ENCODE results near the gene FAS. TPM values are rescaled to one million over a fixed set of nuclear protein-coding genes. Genes with fewer than 3 reads are reported as not detected.
A peak's percentile ranks its signal among the peaks of the same experiment; 100 is the strongest.

The FAS gene
- polyA plus RNA-seq, 1 donor = 6.9 TPM

DNA sequence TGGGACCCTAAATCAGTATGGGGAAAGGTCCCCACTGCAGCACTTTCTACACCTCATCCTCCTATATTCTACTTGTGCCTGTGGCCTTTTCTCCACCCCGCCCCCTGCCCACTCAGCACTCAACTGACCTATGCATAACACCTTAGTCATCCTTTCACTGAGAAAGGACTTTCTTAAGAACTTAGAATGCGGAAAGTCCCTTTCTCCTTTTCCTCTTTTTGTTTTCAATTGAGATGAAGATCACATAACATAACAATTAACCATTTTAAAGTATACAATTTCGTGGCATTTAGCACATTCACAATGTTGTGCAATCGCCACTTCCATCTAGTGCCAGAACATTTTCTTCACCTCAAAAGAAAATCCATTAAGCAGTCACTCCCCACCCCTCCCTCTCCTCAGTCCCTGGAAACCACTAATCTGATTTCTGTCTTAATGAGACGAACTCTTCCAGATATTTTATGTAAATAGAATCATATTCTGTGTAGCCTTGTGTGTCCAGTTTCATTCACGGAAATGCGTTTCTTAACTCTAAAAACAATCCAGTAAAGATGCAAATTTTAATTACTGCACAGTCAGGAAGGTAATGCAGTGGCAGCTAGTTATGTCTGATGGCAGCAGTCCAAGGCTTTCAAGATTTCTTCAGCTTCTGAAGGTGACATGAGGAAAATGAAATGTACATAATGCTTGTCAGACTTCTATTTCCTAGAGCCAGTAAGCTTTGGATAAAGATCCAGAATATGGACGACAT is 41.7 kb downstream of the FAS start:
- no peaks in the 10 kb centered on the region for H3K9me3 ChIP-seq (ENCODE audit: control insufficient read depth, low read depth, low read length)
- no peak for DNase-seq
- no peak overlapping the region for H3K27ac ChIP-seq (ENCODE audit: low read length)
- 68% methylated on average over 6 of the region's 8 CpGs for WGBS (ENCODE audit: insufficient coverage, low lambda C conversion rate)
- peaks cover 2% of the 10 kb centered on the region for H3K4me1 ChIP-seq (ENCODE audit: control insufficient read depth, insufficient read depth, low read length)
- no peak overlapping the region for H3K4me3 ChIP-seq (ENCODE audit: low read length)
- no peaks in the 10 kb centered on the region for H3K36me3 ChIP-seq (ENCODE audit: control insufficient read depth, insufficient read depth, low read length)
- no peaks in the 10 kb centered on the region for H3K27me3 ChIP-seq (ENCODE audit: control insufficient read depth, insufficient read depth, low read length)

DNA sequence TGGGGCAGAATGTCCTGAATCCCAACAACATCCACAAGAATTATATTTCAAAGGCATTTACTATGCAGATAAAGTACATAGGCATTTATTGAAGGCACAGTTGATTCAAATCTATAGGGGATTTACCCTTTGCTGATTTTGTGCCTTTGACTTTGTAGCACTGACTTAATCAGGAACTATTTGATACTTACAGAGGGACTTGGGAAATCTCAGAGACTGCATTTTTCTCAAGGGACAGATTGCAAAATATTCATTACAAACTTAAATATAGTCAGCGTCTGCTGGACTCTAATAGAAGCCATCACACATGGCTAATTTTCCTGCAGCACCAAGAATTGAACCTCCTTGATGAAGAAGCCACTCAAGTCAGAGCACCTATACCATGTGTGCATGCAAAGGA is 44.9 kb downstream of the FAS start:
- Histone ChIP-seq H3K36me3 (ENCODE audit: control insufficient read depth, insufficient read depth, low read length) (no peaks in the 10 kb centered on the region), H3K27ac (ENCODE audit: low read length) (no peak overlapping the region)
- WGBS (ENCODE audit: insufficient coverage, low lambda C conversion rate) = no CpG with 5 or more reads among the region's 1 CpG

DNA sequence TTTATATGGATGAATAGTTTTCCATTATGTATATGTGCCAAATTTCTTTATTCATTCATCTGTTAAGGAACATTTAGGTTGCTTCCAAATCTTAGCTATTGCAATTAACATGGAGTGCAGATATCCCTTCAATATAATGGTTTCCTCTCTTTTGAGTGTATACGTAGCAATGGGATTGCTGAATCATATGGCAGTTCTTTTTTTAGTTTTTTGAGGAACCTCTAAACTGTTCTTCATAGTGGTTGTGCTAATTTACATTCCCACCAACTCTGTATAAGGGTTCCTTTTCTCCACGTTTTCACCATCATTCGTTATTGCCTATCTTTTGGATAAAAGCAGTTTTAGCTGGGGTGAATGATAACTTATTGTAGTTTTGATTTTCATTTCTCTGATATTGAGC is 46.5 kb downstream of the FAS start:
- Histone ChIP-seq H3K9me3 (ENCODE audit: control insufficient read depth, low read depth, low read length) (peaks cover 4% of the 10 kb centered on the region), H3K4me3 (ENCODE audit: low read length) (no peak overlapping the region), H3K27me3 (ENCODE audit: control insufficient read depth, insufficient read depth, low read length) (no peaks in the 10 kb centered on the region), H3K4me1 (ENCODE audit: control insufficient read depth, insufficient read depth, low read length) (no peaks in the 10 kb centered on the region), H3K27ac (ENCODE audit: low read length) (no peak overlapping the region), H3K36me3 (ENCODE audit: control insufficient read depth, insufficient read depth, low read length) (no peaks in the 10 kb centered on the region)
- WGBS (ENCODE audit: insufficient coverage, low lambda C conversion rate) = 87% methylated on average over 3 of the region's 3 CpGs
- DNase-seq = no peak

More for the DNA sequence above, 44.9 kb downstream of the FAS start:
- Histone ChIP-seq H3K4me1 (ENCODE audit: control insufficient read depth, insufficient read depth, low read length) (no peaks in the 10 kb centered on the region), H3K9me3 (ENCODE audit: control insufficient read depth, low read depth, low read length) (no peaks in the 10 kb centered on the region), H3K4me3 (ENCODE audit: low read length) (no peak overlapping the region), H3K27me3 (ENCODE audit: control insufficient read depth, insufficient read depth, low read length) (no peaks in the 10 kb centered on the region)
- no peak for DNase-seq

GRCh38 chr10:89042562-89042961 is 52.0 kb downstream of the FAS start:
- WGBS (ENCODE audit: insufficient coverage, low lambda C conversion rate) = no CpG with 5 or more reads among the region's 2 CpGs
- H3K36me3 ChIP-seq (ENCODE audit: control insufficient read depth, insufficient read depth, low read length) = no peaks in the 10 kb centered on the region
- H3K4me3 ChIP-seq (ENCODE audit: low read length) = no peak overlapping the region
- H3K9me3 ChIP-seq (ENCODE audit: control insufficient read depth, low read depth, low read length) = peaks cover 4% of the 10 kb centered on the region
- H3K27me3 ChIP-seq (ENCODE audit: control insufficient read depth, insufficient read depth, low read length) = no peaks in the 10 kb centered on the region
- peak; percentile 76 to 81 for DNase-seq
- H3K4me1 ChIP-seq (ENCODE audit: control insufficient read depth, insufficient read depth, low read length) = peaks cover 4% of the 10 kb centered on the region
- H3K27ac ChIP-seq (ENCODE audit: low read length) = peak overlapping the region; percentile 54

DNA sequence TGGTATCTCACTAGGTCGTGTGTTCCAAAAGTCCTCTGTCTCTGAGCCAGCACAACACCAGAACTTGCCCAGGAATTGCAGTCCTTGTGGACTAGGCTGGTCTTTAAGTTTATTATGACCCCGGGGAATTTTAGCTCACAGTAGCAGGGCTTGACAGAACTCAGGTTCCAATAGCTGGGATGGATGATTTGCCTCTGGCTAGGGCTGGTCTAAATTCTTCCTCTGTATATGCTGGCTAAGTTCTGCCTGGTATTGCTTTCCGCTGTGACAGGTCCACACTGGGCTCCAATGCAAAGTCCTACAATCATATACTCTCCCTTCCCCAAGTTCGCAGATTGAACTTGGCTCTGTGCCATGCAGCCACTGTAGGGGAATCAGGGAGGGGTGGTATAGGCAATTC is 52.5 kb downstream of the FAS start:
- no peak for DNase-seq
- H3K36me3 ChIP-seq (ENCODE audit: control insufficient read depth, insufficient read depth, low read length) = no peaks in the 10 kb centered on the region
- no peaks in the 10 kb centered on the region for H3K27me3 ChIP-seq (ENCODE audit: control insufficient read depth, insufficient read depth, low read length)
- H3K4me1 ChIP-seq (ENCODE audit: control insufficient read depth, insufficient read depth, low read length) = peaks cover 4% of the 10 kb centered on the region
- no peak overlapping the region for H3K4me3 ChIP-seq (ENCODE audit: low read length)
- WGBS (ENCODE audit: insufficient coverage, low lambda C conversion rate) = no CpG with 5 or more reads among the region's 4 CpGs
- peak overlapping the region; percentile 54 for H3K27ac ChIP-seq (ENCODE audit: low read length)
- H3K9me3 ChIP-seq (ENCODE audit: control insufficient read depth, low read depth, low read length) = peaks cover 4% of the 10 kb centered on the region

DNA sequence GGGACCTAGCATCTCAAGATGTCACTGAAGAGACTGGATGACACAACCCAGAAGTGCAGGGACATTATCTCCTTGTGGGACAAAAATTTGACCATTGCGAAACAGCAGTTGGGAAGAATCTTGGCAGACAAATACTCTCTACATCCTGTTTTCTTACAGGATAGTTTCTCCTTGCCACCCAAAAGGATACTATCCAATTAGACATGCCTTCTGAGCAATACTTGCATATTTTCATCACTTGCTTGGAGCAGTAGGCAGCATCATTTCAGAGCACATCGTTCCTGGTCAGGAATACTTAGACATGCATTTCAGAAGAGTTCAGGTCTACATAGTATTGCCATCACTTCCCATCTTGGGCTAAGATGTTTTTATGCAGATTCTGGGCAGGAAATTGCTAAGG is 56.8 kb downstream of the FAS start:
- peaks cover 4% of the 10 kb centered on the region for H3K4me1 ChIP-seq (ENCODE audit: control insufficient read depth, insufficient read depth, low read length)
- H3K4me3 ChIP-seq (ENCODE audit: low read length) = no peak overlapping the region
- no peaks in the 10 kb centered on the region for H3K36me3 ChIP-seq (ENCODE audit: control insufficient read depth, insufficient read depth, low read length)
- no peaks in the 10 kb centered on the region for H3K27me3 ChIP-seq (ENCODE audit: control insufficient read depth, insufficient read depth, low read length)
- no peak for DNase-seq
- no peaks in the 10 kb centered on the region for H3K9me3 ChIP-seq (ENCODE audit: control insufficient read depth, low read depth, low read length)
- WGBS (ENCODE audit: insufficient coverage, low lambda C conversion rate) = no CpG with 5 or more reads among the region's 2 CpGs
- no peak overlapping the region for H3K27ac ChIP-seq (ENCODE audit: low read length)

DNA sequence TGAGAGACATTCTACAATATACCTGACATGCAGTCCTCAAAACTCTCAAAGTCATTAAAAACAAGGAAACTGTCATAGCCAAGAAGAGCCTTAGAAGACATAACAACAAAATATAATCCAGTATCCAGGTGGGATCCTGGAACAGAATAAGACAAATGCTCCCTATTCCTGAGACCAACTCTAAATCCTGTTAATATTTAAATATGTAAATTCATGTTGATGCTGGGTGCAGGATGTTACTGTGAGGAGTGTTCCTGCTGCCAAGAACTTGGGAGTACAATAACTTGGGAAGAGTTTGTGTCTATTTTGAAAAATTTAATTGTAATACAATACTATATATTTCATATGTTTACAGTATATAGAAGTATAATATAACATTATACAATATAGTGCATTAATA is 61.0 kb downstream of the FAS start:
- peaks cover 6% of the 10 kb centered on the region for H3K4me1 ChIP-seq (ENCODE audit: control insufficient read depth, insufficient read depth, low read length)
- no peak overlapping the region for H3K27ac ChIP-seq (ENCODE audit: low read length)
- H3K4me3 ChIP-seq (ENCODE audit: low read length) = no peak overlapping the region
- DNase-seq = no peak
- no peaks in the 10 kb centered on the region for H3K27me3 ChIP-seq (ENCODE audit: control insufficient read depth, insufficient read depth, low read length)
- H3K36me3 ChIP-seq (ENCODE audit: control insufficient read depth, insufficient read depth, low read length) = no peaks in the 10 kb centered on the region
- no peaks in the 10 kb centered on the region for H3K9me3 ChIP-seq (ENCODE audit: control insufficient read depth, low read depth, low read length)

DNA sequence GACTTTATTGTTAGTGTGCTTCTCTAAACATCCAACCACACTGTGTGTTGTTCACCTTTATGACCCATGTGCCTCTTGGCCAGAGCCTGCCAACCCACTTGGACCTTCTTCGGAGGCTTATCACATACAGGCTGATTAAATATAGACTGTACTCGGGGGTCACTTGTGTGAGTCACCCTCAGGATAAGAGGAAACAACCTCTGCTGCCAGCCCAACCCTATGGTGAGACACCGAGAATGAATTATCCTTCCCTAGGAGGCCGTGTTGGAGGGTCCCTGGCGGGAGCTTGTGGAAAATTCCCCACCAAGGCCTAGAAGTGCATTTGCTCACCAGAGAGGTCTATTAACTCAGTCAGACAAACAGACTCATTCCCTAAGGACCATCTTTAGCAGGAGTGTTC is 63.0 kb downstream of the FAS start:
- H3K9me3 ChIP-seq (ENCODE audit: control insufficient read depth, low read depth, low read length) = no peaks in the 10 kb centered on the region
- no peak overlapping the region for H3K4me3 ChIP-seq (ENCODE audit: low read length)
- peaks cover 6% of the 10 kb centered on the region for H3K4me1 ChIP-seq (ENCODE audit: control insufficient read depth, insufficient read depth, low read length)
- DNase-seq = peak; percentile 59 to 76
- H3K36me3 ChIP-seq (ENCODE audit: control insufficient read depth, insufficient read depth, low read length) = no peaks in the 10 kb centered on the region
- no peak overlapping the region for H3K27ac ChIP-seq (ENCODE audit: low read length)
- no peaks in the 10 kb centered on the region for H3K27me3 ChIP-seq (ENCODE audit: control insufficient read depth, insufficient read depth, low read length)
- WGBS (ENCODE audit: insufficient coverage, low lambda C conversion rate) = 60% methylated on average over 2 of the region's 5 CpGs

- H3K27me3 ChIP-seq (ENCODE audit: control insufficient read depth, insufficient read depth, low read length) = no peaks in the 10 kb centered on the region
- H3K4me3 ChIP-seq (ENCODE audit: low read length) = no peak overlapping the region
- H3K27ac ChIP-seq (ENCODE audit: low read length) = no peak overlapping the region
- no peaks in the 10 kb centered on the region for H3K36me3 ChIP-seq (ENCODE audit: control insufficient read depth, insufficient read depth, low read length)
- no peaks in the 10 kb centered on the region for H3K9me3 ChIP-seq (ENCODE audit: control insufficient read depth, low read depth, low read length)
- WGBS (ENCODE audit: insufficient coverage, low lambda C conversion rate) = 100% methylated on average over 2 of the region's 5 CpGs
- peaks cover 6% of the 10 kb centered on the region for H3K4me1 ChIP-seq (ENCODE audit: control insufficient read depth, insufficient read depth, low read length)
- no peak for DNase-seq
Observed at GRCh38 chr10:89055159-89055558, 64.6 kb downstream of the FAS start.

- no peak for DNase-seq
- H3K9me3 ChIP-seq (ENCODE audit: control insufficient read depth, low read depth, low read length) = no peaks in the 10 kb centered on the region
- H3K27me3 ChIP-seq (ENCODE audit: control insufficient read depth, insufficient read depth, low read length) = peaks cover 8% of the 10 kb centered on the region
- no peak overlapping the region for H3K4me3 ChIP-seq (ENCODE audit: low read length)
- no peak overlapping the region for H3K27ac ChIP-seq (ENCODE audit: low read length)
- no peaks in the 10 kb centered on the region for H3K4me1 ChIP-seq (ENCODE audit: control insufficient read depth, insufficient read depth, low read length)
- WGBS (ENCODE audit: insufficient coverage, low lambda C conversion rate) = 100% methylated on average over 1 of the region's 1 CpG
- H3K36me3 ChIP-seq (ENCODE audit: control insufficient read depth, insufficient read depth, low read length) = no peaks in the 10 kb centered on the region
Observed at GRCh38 chr10:89062861-89063260, 72.3 kb downstream of the FAS start.

GRCh38 chr10:89063465-89063864 is 72.9 kb downstream of the FAS start:
- Histone ChIP-seq H3K4me1 (ENCODE audit: control insufficient read depth, insufficient read depth, low read length) (no peaks in the 10 kb centered on the region), H3K9me3 (ENCODE audit: control insufficient read depth, low read depth, low read length) (no peaks in the 10 kb centered on the region), H3K27ac (ENCODE audit: low read length) (no peak overlapping the region), H3K27me3 (ENCODE audit: control insufficient read depth, insufficient read depth, low read length) (peaks cover 11% of the 10 kb centered on the region), H3K4me3 (ENCODE audit: low read length) (no peak overlapping the region), H3K36me3 (ENCODE audit: control insufficient read depth, insufficient read depth, low read length) (no peaks in the 10 kb centered on the region)
- no peak for DNase-seq
- no CpG with 5 or more reads among the region's 2 CpGs for WGBS (ENCODE audit: insufficient coverage, low lambda C conversion rate)
